Endothelial cell (in vitro differentiated cells): ENCODE measurements around the gene TM2D3. TPM values are rescaled to one million over a fixed set of nuclear protein-coding genes. Genes with fewer than 3 reads are reported as not detected.
A peak's percentile ranks its signal among the peaks of the same experiment; 100 is the strongest.

Experiments
- DNase-seq: peaks from one replicate; pipeline ENCODE4 v3.0.0; 2021; ENCODE audit warnings: low spot score
- H3K27ac Mint-ChIP-seq: one replicate; pipeline ENCODE4 v1.8.0; 2021; ENCODE audit warnings: mixed read lengths, inconsistent platforms; ENCODE audit not compliant: unreplicated experiment
- H3K27me3 Mint-ChIP-seq: one replicate; pipeline ENCODE4 v1.8.0; 2021; ENCODE audit warnings: mild to moderate bottlenecking, moderate library complexity, mixed read lengths, inconsistent platforms; ENCODE audit not compliant: unreplicated experiment
- H3K36me3 Mint-ChIP-seq: one replicate; pipeline ENCODE4 v1.8.0; 2021; ENCODE audit warnings: mild to moderate bottlenecking, low read depth, mixed read lengths, inconsistent platforms; ENCODE audit not compliant: unreplicated experiment
- H3K4me1 Mint-ChIP-seq: one replicate; pipeline ENCODE4 v1.8.0; 2021; ENCODE audit warnings: mild to moderate bottlenecking, mixed read lengths, inconsistent platforms; ENCODE audit not compliant: unreplicated experiment
- H3K4me3 Mint-ChIP-seq: one replicate; pipeline ENCODE4 v1.8.0; 2021; ENCODE audit warnings: mild to moderate bottlenecking, mixed read lengths, inconsistent platforms; ENCODE audit not compliant: unreplicated experiment
- H3K9me3 Mint-ChIP-seq: one replicate; pipeline ENCODE4 v1.8.0; 2021; ENCODE audit warnings: mixed read lengths, inconsistent platforms; ENCODE audit not compliant: unreplicated experiment
- total RNA-seq: library from RNA; stranded (reverse); fragmentation: NEBNext Ultra II Directional; extraction: Animal tissue kit (Norgen Biotek cat#: 25700); gene quantifications from one replicate; pipeline ENCODE4 v1.2.1, GENCODE V29; 2021; ENCODE audit not compliant: unreplicated experiment
- TF ChIP-seq, protein P1 (sequence below): fragments of 200-600 bp; sonication (generic); IDR thresholded peaks from one replicate; pipeline ENCODE4 v1.5.0; 2021; ENCODE audit warnings: antibody characterized with exemption; ENCODE audit not compliant: unreplicated experiment

Gene TM2D3
- total RNA-seq, 1 donor from 2014 or later = 37.7 TPM

- H3K27me3 Mint-ChIP-seq = peaks cover 8% of the 10 kb centered on the region
- no peak for DNase-seq
- H3K4me1 Mint-ChIP-seq = peaks cover 6% of the 10 kb centered on the region
- TF ChIP-seq, protein P1, sequence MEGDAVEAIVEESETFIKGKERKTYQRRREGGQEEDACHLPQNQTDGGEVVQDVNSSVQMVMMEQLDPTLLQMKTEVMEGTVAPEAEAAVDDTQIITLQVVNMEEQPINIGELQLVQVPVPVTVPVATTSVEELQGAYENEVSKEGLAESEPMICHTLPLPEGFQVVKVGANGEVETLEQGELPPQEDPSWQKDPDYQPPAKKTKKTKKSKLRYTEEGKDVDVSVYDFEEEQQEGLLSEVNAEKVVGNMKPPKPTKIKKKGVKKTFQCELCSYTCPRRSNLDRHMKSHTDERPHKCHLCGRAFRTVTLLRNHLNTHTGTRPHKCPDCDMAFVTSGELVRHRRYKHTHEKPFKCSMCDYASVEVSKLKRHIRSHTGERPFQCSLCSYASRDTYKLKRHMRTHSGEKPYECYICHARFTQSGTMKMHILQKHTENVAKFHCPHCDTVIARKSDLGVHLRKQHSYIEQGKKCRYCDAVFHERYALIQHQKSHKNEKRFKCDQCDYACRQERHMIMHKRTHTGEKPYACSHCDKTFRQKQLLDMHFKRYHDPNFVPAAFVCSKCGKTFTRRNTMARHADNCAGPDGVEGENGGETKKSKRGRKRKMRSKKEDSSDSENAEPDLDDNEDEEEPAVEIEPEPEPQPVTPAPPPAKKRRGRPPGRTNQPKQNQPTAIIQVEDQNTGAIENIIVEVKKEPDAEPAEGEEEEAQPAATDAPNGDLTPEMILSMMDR = no peak
- peak overlapping the region; percentile 96 for H3K4me3 Mint-ChIP-seq
- peak overlapping the region; percentile 88 for H3K27ac Mint-ChIP-seq
- no peaks in the 10 kb centered on the region for H3K9me3 Mint-ChIP-seq
- H3K36me3 Mint-ChIP-seq = peaks cover 7% of the 10 kb centered on the region
Observed at GRCh38 chr15:101651554-101652097, 555 bp downstream of the TM2D3 start.

GRCh38 chr15:101650145-101650544 lies 2.0 kb downstream of the TM2D3 start:
- Mint-ChIP-seq H3K9me3 (no peaks in the 10 kb centered on the region), H3K27ac (no peak overlapping the region), H3K4me3 (no peak overlapping the region), H3K4me1 (peaks cover 6% of the 10 kb centered on the region), H3K36me3 (peaks cover 8% of the 10 kb centered on the region), H3K27me3 (peaks cover 5% of the 10 kb centered on the region)
- TF ChIP-seq, protein P1 = no peak
- DNase-seq = no peak

- DNase-seq = no peak
- Mint-ChIP-seq H3K4me3 (no peak overlapping the region), H3K36me3 (peaks cover 14% of the 10 kb centered on the region), H3K4me1 (peaks cover 6% of the 10 kb centered on the region), H3K9me3 (no peaks in the 10 kb centered on the region), H3K27me3 (peaks cover 5% of the 10 kb centered on the region), H3K27ac (no peak overlapping the region)
- TF ChIP-seq, protein P1 = no peak
Observed at GRCh38 chr15:101648356-101648755, 3.8 kb downstream of the TM2D3 start.

DNA sequence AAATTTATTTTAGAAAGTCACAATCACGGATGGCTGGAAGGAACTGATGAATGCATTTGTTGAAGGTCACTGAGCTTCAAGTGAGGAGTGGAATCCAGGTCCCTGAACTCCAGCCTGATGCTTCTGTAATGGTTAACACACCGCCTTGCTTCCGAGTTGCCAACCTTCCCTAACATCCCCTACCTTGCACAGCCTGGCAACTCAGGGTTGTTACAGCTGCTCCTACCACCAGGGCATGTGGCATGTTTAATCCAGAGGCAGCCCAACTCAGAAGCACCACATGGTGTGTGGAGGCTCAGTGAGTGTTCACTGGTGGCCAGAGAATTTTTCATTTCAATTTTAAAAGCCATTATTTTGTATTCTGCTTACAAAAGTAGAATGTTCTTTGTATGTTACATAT lies 4.9 kb downstream of the TM2D3 start:
- Mint-ChIP-seq H3K4me3 (no peak overlapping the region), H3K4me1 (peaks cover 11% of the 10 kb centered on the region), H3K27me3 (peaks cover 5% of the 10 kb centered on the region), H3K36me3 (peaks cover 17% of the 10 kb centered on the region), H3K9me3 (no peaks in the 10 kb centered on the region), H3K27ac (no peak overlapping the region)
- no peak for DNase-seq
- TF ChIP-seq, protein P1 = no peak

GRCh38 chr15:101646672-101647071 lies 5.5 kb downstream of the TM2D3 start:
- H3K27me3 Mint-ChIP-seq = peaks cover 3% of the 10 kb centered on the region
- H3K4me3 Mint-ChIP-seq = no peak overlapping the region
- DNase-seq = no peak
- no peak overlapping the region for H3K27ac Mint-ChIP-seq
- TF ChIP-seq, protein P1 = no peak
- peaks cover 17% of the 10 kb centered on the region for H3K36me3 Mint-ChIP-seq
- peaks cover 17% of the 10 kb centered on the region for H3K4me1 Mint-ChIP-seq
- no peaks in the 10 kb centered on the region for H3K9me3 Mint-ChIP-seq
